ENCODE data around the gene ZDHHC14.
"Not testable (repeated sequence)": the region's sequence is repeated elsewhere in the genome, so short reads cannot be mapped to it uniquely, and the experiment has no call there.

Gene ZDHHC14

DNA sequence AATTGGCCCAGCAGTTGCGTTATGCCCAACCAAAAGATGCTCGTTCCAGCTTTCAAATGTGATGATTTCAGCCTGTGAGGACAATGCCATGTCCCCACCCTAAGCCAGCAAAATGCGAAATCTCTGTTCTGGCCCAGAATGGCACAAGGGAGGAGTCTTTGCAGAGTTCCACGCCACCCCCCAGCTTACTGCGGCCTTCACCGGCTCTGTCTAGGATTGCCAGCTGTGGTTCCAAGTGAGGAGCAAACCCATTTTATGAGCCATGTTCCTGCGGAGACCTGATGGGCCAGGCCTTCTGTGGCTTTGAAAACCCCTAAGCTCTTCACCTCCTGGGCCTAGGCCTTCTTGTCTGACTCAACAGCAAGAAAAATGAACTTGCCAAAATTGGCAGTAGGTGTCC lies 295.3 kb downstream of the ZDHHC14 start:
- no peak for DNase-seq

DNA sequence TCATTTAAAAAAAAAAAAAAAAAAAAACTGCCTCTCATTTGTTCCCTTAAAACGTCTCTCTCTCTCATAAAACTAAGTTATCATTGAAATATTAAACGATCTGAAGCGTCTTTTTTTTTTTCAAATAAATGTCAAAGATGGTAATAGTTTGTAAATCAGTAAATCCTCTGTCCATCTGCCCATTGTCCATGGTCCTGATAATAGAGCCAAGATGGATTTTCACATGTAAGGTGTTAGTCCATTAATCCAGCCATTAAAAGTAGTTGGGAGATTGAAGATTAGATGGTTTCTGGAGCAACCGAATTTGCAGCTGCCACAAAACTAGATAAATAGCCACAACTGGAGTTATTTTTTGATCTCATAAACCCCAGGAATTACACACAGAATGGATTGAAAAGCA lies 296.2 kb downstream of the ZDHHC14 start:
- DNase-seq = no peak

GRCh38 chr6:157679605-157680580 lies 298.9 kb downstream of the ZDHHC14 start:
- no peak for DNase-seq

DNA sequence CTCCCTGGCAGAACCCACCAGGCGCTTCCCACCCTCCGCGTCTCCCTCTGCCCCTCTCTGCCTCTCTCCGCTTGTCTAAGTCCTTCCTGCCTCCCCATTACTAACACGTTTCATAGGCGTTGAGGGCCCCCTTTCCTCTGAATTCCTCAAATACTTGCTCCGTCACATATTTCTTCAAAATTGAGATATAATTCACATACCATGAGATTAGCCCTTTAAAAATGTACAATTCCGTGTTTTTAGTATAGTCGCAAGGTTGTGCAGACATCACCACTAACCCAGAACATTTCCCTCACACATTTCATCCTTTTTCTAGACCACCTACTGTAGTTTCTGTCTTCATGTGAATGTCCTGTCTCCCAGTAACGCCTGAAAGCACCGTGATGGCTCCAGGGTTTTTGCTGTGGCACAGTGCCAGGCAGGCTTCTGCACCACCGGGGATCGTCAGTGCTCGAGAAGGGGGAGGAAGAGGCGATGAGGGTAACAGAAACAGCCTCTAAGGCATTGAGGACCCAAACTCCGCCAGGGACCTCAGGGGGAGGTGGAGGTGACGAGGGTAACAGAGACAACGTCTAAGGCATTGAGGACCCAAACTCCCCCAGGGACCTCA lies 300.2 kb downstream of the ZDHHC14 start:
- no peak for DNase-seq

DNA sequence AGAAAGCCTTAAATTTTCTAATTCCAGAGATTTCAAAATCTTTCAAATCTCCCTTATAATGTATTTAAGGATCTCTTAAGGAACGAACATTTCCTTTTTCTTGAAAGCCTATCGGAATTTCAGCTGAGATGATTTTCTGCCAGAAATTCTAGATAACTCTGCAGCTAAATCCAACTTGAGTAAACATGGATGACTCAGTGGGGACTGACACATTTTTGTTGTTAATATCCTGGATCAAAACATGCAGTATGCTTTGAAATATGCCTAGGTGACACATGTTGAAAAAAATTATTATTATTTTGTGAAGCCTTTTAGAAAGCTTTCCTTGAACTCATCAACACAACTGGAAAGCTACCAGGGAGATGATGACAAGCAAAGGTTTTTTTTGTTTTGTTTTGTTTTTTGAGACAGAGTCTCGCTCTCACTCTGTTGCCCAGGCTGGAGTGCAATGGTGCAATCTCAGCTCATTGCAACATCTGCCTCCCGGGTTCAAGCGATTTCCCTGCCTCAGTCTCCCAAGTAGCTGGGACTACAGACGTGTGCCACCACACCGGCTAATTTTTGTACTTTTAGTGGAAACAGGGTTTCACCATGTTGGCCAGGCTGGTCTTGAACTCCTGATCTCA lies 302.0 kb downstream of the ZDHHC14 start:
- DNase-seq = no peak

GRCh38 chr6:157683707-157684106 lies 302.7 kb downstream of the ZDHHC14 start:
- no peak for DNase-seq

DNA sequence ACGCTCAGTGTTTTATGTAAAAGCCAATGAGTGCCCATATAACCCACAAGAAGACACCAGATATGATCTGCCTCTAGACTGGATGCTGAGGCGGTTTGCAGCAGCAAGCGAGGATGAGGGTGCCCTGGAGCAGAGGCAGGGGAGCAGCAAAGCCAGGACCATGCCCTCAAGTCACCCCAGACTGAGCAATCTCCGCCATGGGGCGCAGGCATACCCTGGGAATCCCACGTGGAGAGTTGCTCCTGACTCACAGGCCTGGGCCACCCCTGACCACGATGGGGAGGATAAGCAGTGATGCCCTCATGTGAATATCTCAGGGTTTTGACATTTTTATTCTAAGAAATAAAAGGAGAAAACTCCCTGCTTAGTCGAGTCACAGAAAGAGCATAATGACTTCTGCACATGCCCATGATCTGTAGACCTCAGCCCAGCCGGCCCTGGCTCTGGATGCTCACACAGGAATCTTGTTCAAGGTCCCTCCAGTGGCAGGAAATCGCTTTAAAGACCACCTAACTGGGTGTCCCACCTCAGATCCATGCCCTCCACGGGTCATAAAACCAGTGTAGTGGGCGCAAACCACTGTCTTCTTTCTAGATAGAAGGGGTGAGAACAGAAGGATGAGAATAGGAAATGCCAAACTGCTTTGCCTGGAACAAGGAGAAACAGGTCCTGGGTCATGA lies 303.8 kb downstream of the ZDHHC14 start:
- DNase-seq = no peak

GRCh38 chr6:157685596-157686280 lies 304.7 kb downstream of the ZDHHC14 start:
- DNase-seq = no peak

GRCh38 chr6:157688275-157688959 lies 307.4 kb downstream of the ZDHHC14 start:
- DNase-seq = no peak

DNA sequence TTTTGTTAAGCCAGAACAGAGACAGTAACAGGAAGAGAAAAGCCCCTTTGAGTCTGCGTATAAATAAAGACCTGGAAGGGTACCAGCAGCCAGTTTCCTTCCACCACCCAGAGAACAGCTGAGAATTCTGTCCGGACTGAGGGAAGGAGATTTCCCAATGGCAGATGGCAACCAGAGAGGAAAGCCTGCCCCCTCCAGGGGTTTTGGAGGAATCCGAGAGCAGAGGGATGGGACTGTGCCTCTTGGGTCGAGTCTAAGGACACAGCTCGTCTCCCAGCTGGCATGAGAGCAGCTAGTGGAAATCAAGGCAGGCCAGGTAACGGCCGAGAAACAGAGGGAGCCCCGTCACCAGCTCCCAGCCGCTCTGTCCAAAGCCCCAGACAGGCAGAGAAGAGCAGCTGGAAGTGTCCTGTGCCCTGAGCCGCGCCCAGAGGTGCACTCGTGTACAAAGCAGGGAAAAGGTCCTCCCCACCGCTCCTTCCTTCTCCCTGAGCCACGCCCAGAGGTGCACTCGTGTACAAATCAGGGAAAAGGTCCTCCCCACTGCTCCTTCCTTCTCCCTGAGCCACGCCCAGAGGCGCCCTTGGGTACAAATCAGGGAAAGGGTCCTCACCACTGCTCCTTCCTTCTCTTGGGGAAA lies 308.1 kb downstream of the ZDHHC14 start:
- DNase-seq = no peak

- no peak for DNase-seq
Measured at GRCh38 chr6:157689875-157690274, 308.9 kb downstream of the ZDHHC14 start.

DNA sequence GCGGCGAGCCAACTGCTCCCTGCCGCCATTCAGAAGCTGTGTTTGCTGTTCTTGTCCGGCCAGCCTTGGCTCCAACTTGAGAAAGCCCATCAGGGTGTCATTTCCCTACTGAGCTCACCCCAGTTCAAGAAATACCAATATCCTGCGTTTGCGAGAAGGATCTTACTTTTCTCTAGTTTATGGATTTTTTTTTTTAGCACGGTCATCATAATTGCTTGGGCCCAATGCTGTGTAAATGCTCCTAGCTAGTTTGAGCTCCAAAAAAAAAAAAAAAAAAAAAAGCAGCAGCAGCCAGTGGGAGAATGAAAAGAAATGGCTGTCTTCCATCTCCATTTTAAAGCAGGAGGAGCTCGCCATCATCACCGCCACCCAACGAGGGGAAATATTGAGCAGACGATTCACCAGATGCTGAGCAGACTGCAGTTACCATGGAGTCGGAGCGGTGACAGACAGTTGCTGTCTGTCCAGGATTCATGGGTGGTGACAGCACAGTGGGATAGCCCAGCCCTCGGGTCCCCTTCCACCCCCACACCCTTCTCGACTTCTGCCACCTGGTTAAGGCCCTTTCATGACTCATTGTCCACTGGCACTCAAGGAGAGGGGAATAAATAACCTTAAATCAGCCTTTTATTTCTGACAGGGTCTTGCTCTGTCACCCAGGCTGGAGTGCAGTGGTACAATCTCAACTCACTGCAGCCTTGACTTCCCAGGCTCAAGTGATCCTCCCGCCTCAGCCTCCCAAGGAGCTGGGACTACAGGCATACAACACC lies 309.6 kb downstream of the ZDHHC14 start:
- no peak for DNase-seq

DNA sequence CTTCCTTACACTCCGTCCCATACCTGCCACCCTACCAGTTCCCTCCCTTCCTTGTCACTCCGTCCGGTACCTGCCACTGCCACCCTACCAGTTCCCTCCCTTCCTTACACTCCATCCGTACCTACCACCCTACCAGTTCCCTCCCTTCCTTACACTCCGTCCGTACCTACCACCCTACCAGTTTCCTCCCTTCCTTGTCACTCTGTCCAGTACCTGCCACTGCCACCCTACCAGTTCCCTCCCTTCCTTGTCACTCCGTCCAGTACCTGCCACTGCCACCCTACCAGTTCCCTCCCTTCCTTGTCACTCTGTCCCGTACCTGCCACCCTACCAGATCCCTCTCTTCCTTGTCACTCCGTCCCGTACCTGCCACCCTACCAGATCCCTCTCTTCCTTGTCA lies 310.6 kb downstream of the ZDHHC14 start:
- not testable (repeated sequence) for DNase-seq

DNA sequence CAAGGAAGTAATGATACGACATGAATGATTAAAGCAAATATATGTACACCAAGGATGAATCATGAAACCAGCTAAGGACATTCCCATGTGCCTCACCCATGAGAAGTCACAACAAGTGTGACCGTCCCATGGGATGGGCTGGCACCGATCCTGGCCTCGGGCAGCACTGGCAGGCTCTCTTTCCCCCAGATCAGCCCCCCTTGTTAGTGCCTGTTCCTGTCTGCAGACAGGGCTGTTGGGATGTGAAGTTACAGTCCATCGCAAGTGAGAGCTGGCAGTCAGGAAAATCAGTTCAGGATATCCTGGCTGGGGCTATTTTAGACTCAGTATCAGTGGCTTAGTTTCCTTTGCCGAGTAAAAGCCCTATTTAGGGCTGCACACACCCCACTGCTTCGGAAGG lies 312.9 kb downstream of the ZDHHC14 start:
- DNase-seq = no peak

- no peak for DNase-seq
Measured at GRCh38 chr6:157695301-157696040, 314.5 kb downstream of the ZDHHC14 start.

GRCh38 chr6:157699777-157700636 lies 319.0 kb downstream of the ZDHHC14 start:
- no peak for DNase-seq

GRCh38 chr6:157706351-157706750 lies 325.4 kb downstream of the ZDHHC14 start:
- not testable (repeated sequence) for DNase-seq

GRCh38 chr6:157706883-157707282 lies 325.9 kb downstream of the ZDHHC14 start:
- DNase-seq = no peak

- DNase-seq = no peak
Measured at GRCh38 chr6:157707576-157707975, 326.6 kb downstream of the ZDHHC14 start.
